A549 (cell line): ENCODE results near the gene PUM2. TPM values are rescaled to one million over a fixed set of nuclear protein-coding genes. Genes with fewer than 3 reads are reported as not detected.

Experiments
- ATAC-seq, 2 experiments: fragments of 200-7000 bp in 1 of 2; fragments of >200 bp in 1 of 2; cut with Nextera tagmentation in 1 of 2; cut with Tn5 transposase in 1 of 2; 3 replicates each; pipeline versions ENCODE4 v1.8.0 to v1.9.1; 2018 to 2020; ENCODE audit warnings: mild to moderate bottlenecking in 1 of 2, moderate library complexity in 1 of 2
- CTCF ChIA-PET: fragments of 300-600 bp; sonication (Branson Sonifier 250); formaldehyde crosslinking; extraction: SDS; loops from one replicate; lab custom pipeline; 2021; ENCODE audit warnings: antibody characterized with exemption, inconsistent platforms; lab: Yijun Ruan, JAX
- POLR2A ChIA-PET: fragments of 350-600 bp; formaldehyde crosslinking; extraction: SDS; loops from one replicate; lab custom pipeline; 2021; ENCODE audit warnings: antibody characterized with exemption, inconsistent platforms; lab: Yijun Ruan, JAX
- DNase-seq, 2 experiments: peaks; one replicate each; pipeline versions ENCODE4 v3.0.0 to v3.0.0-alpha.2; 2011 to 2016; ENCODE audit warnings: low read depth in 1 of 2, low spot score in 1 of 2
- FAIRE-seq: peaks from 2 replicates; lab custom pipeline; 2011; peaks lifted over from hg19 to GRCh38; lab: Jason Lieb, UNC
- H3K27ac ChIP-seq, 2 experiments: fragments of >200 bp; sonication (Bioruptor Twin); formaldehyde crosslinking; 3 replicates each; pipeline ENCODE4 v1.5.1; 2016 to 2017
- H3K4me1 ChIP-seq: fragments of >200 bp; sonication (Bioruptor Twin); formaldehyde crosslinking; 3 replicates; pipeline ENCODE4 v1.6.1; 2016
- H3K4me2 ChIP-seq: fragments of >200 bp; sonication (Bioruptor Twin); formaldehyde crosslinking; 3 replicates; pipeline ENCODE4 v1.6.1; 2016
- H3K4me3 ChIP-seq: fragments of >200 bp; sonication (Bioruptor Twin); formaldehyde crosslinking; 3 replicates; pipeline ENCODE4 v1.5.1; 2016
- H3K9me3 ChIP-seq: fragments of >200 bp; sonication (Bioruptor Twin); formaldehyde crosslinking; 3 replicates; pipeline ENCODE4 v1.6.1; 2016
- BHLHE40 ChIP-seq: IDR thresholded peaks from 2 replicates; pipeline ENCODE4 v1.6.1; 2012; ENCODE audit warnings: low read depth, low read length, inconsistent platforms
- E2F6 ChIP-seq: IDR thresholded peaks from 2 replicates; pipeline ENCODE4 v1.6.1; 2012; ENCODE audit warnings: low read depth, borderline replicate concordance
- EHMT2 ChIP-seq: fragments of 200-600 bp; sonication (generic); IDR thresholded peaks from 2 replicates; pipeline ENCODE4 v1.6.1; 2016; ENCODE audit warnings: antibody characterized with exemption, low read depth, mild to moderate bottlenecking, moderate library complexity
- ELK1 ChIP-seq: fragments of 150-350 bp; IDR thresholded peaks from 2 replicates; pipeline ENCODE4 v1.6.1; 2014; ENCODE audit warnings: low read depth, mild to moderate bottlenecking, low read length
- EP300 ChIP-seq, 2 experiments: fragments of >200 bp; sonication (Bioruptor Twin); formaldehyde crosslinking; IDR thresholded peaks; 2 replicates in 1 of 2; 3 replicates in 1 of 2; pipeline ENCODE4 v1.6.1; 2016 to 2017
- FOSB ChIP-seq: fragments of 250-450 bp; sonication (Bioruptor Pico); IDR thresholded peaks from 2 replicates; pipeline ENCODE4 v1.5.0; 2020; ENCODE audit warnings: mild to moderate bottlenecking, moderate library complexity
- HDAC2 ChIP-seq: fragments of 200-600 bp; sonication (generic); IDR thresholded peaks from 2 replicates; pipeline ENCODE4 v1.6.1; 2016
- HES2 ChIP-seq: fragments of >200 bp; sonication (Bioruptor Twin); formaldehyde crosslinking; IDR thresholded peaks from 2 replicates; pipeline ENCODE4 v1.6.1; 2016
- HEYL ChIP-seq: fragments of 250-450 bp; sonication (Bioruptor Pico); IDR thresholded peaks from 2 replicates; pipeline ENCODE4 v1.8.0; 2021; ENCODE audit warnings: mild to moderate bottlenecking, moderate library complexity
- HMGXB4 ChIP-seq: fragments of 250-450 bp; sonication (Bioruptor Pico); IDR thresholded peaks from 2 replicates; pipeline ENCODE4 v1.5.0; 2021; ENCODE audit warnings: mild to moderate bottlenecking, moderate library complexity, borderline replicate concordance
- JUN ChIP-seq, 2 experiments: fragments of >200 bp; sonication (Bioruptor Twin); formaldehyde crosslinking; IDR thresholded peaks; 2 replicates in 1 of 2; 3 replicates in 1 of 2; pipeline ENCODE4 v1.6.1; 2016 to 2017
- KDM1A ChIP-seq: fragments of 200-600 bp; sonication (generic); IDR thresholded peaks from 2 replicates; pipeline ENCODE4 v1.6.1; 2016; ENCODE audit warnings: low read depth, mild to moderate bottlenecking
- KDM5A ChIP-seq: fragments of 200-600 bp; sonication (generic); IDR thresholded peaks from 2 replicates; pipeline ENCODE4 v1.6.1; 2016; ENCODE audit warnings: antibody characterized with exemption, mild to moderate bottlenecking
- MAX ChIP-seq: IDR thresholded peaks from 2 replicates; pipeline ENCODE4 v1.6.1; 2012
- MAZ ChIP-seq: fragments of 150-350 bp; IDR thresholded peaks from 2 replicates; pipeline ENCODE4 v1.6.1; 2014; ENCODE audit warnings: antibody characterized with exemption, low read depth, low read length, borderline replicate concordance
- POLR2AphosphoS2 ChIP-seq: conservative IDR thresholded peaks from 2 replicates; pipeline ENCODE4 v1.6.1; 2012; ENCODE audit warnings: low read length, improper control_type of control experiment, inconsistent platforms
- RARB ChIP-seq: fragments of 250-450 bp; sonication (Bioruptor Pico); IDR thresholded peaks from 2 replicates; pipeline ENCODE4 v1.8.0; 2021; ENCODE audit warnings: mild to moderate bottlenecking, moderate library complexity
- REST ChIP-seq: fragments of 200-600 bp; sonication (generic); IDR thresholded peaks from 2 replicates; pipeline ENCODE4 v1.6.1; 2016; ENCODE audit warnings: antibody characterized with exemption, mild to moderate bottlenecking, moderate library complexity
- RFX5 ChIP-seq: fragments of 450-650 bp; IDR thresholded peaks from 2 replicates; pipeline ENCODE4 v1.7.1; 2014; ENCODE audit warnings: antibody characterized with exemption, mild to moderate bottlenecking, moderate library complexity
- SREBF2 ChIP-seq: fragments of 450-650 bp; IDR thresholded peaks from 2 replicates; pipeline ENCODE4 v1.6.1; 2014; ENCODE audit warnings: mild to moderate bottlenecking, moderate library complexity
- TP53 ChIP-seq: fragments of 250-450 bp; sonication (Bioruptor Pico); IDR thresholded peaks from 2 replicates; pipeline ENCODE4 v1.5.0; 2021; ENCODE audit warnings: mild to moderate bottlenecking, moderate library complexity
- ZC3H11A ChIP-seq: fragments of 450-650 bp; IDR thresholded peaks from 2 replicates; pipeline ENCODE4 v1.6.1; 2014; ENCODE audit warnings: antibody characterized with exemption, mild to moderate bottlenecking
- ZFP36 ChIP-seq: fragments of 450-650 bp; IDR thresholded peaks from 2 replicates; pipeline ENCODE4 v1.6.1; 2014; ENCODE audit warnings: borderline replicate concordance; ENCODE audit not compliant: partially characterized antibody
- ZSCAN20 ChIP-seq: fragments of 250-450 bp; sonication (Bioruptor Pico); IDR thresholded peaks from 2 replicates; pipeline ENCODE4 v1.8.0; 2022; ENCODE audit warnings: mild to moderate bottlenecking, moderate library complexity
- WGBS: methylation state at CpG from one replicate; pipeline ENCODE4 v1.1.6; 2017; ENCODE audit errors: missing lambda C conversion rate; 5-methylcytosine and 5-hydroxymethylcytosine counted together
- polyA plus RNA-seq, 4 experiments: library from polyadenylated mRNA; depleted of rRNA in 3 of 4; stranded (reverse); fragments of >200 nt; fragmentation: RNase III in 1 of 4; extraction: RNeasy Plus Mini Kit Qiagen cat#74134 plus additional on column Dnase treatment in 1 of 4; gene quantifications; 2 replicates in 3 of 4; 3 replicates in 1 of 4; pipeline ENCODE4 v1.2.3, GENCODE V29; 2011 to 2017

The PUM2 gene
- polyA plus RNA-seq, 2 of the 4 experiments (the other 2 are of a cell fraction) = 44.6 to 94.2 TPM

- FAIRE-seq (no peak), DNase-seq (no peak), ATAC-seq (no peak)
- 87% methylated on average over 17 of the region's 17 CpGs for WGBS
- Histone ChIP-seq H3K4me1 (peaks cover 8% of the 10 kb centered on the region), H3K9me3 (no peaks in the 10 kb centered on the region), H3K27ac (no peak overlapping the region), H3K4me2 (no peak overlapping the region), H3K4me3 (no peak overlapping the region)
- CTCF ChIA-PET = interaction anchor here (1.0 kb wide), 1 partner anchor 16 kb away, joined by 3 read pairs; no protein-coding TSS in a partner anchor
- POLR2A ChIA-PET = no interaction called here
- TF ChIP-seq MAX = no peak
- TF ChIP-seq E2F6 = no peak
- TF ChIP-seq JUN (IDR thresholded peaks at IDR 0.05) = no peak
- no peak for TF ChIP-seq ELK1
- no peak for TF ChIP-seq REST
These were observed 149.0 kb downstream of the PUM2 start for GRCh38 chr2:20201671-20202070.

- Histone ChIP-seq H3K4me3 (no peak overlapping the region), H3K27ac (no peak overlapping the region), H3K4me2 (no peak overlapping the region), H3K9me3 (no peaks in the 10 kb centered on the region), H3K4me1 (peaks cover 10% of the 10 kb centered on the region)
- DNase-seq = no peak
- CTCF ChIA-PET = interaction anchor here (1.0 to 1.3 kb wide), 3 partner anchors 16 to 100 kb away, joined by 3 read pairs; no protein-coding TSS in a partner anchor
- ATAC-seq = no peak
- FAIRE-seq = no peak
- 91% methylated on average over 26 of the region's 26 CpGs for WGBS
- TF ChIP-seq KDM5A (no peak), KDM1A (no peak), TP53 (CRISPR knock-in tag) (no peak), RFX5 (no peak), RARB (CRISPR knock-in tag) (no peak), POLR2AphosphoS2 (no peak), SREBF2 (no peak)
- POLR2A ChIA-PET = no interaction called here
These were observed 149.7 kb downstream of the PUM2 start for GRCh38 chr2:20200697-20201555.

GRCh38 chr2:20199633-20200270 lies 150.9 kb downstream of the PUM2 start:
- no peak for ATAC-seq
- CTCF ChIA-PET = interaction anchor here (1.1 to 2.0 kb wide), 3 partner anchors 10 to 99 kb away, joined by 3 to 5 read pairs (median 3); no protein-coding TSS in a partner anchor
- WGBS = 86% methylated on average over 6 of the region's 6 CpGs
- no peak overlapping the region for H3K27ac ChIP-seq
- no peaks in the 10 kb centered on the region for H3K9me3 ChIP-seq
- H3K4me1 ChIP-seq = peaks cover 15% of the 10 kb centered on the region
- FAIRE-seq = no peak
- no peak for DNase-seq
- POLR2A ChIA-PET = no interaction called here
- H3K4me2 ChIP-seq = no peak overlapping the region
- H3K4me3 ChIP-seq = no peak overlapping the region
- TF ChIP-seq ZFP36 (no peak), FOSB (no peak), HES2 (no peak), E2F6 (no peak), ZC3H11A (no peak), HEYL (CRISPR knock-in tag) (no peak), HMGXB4 (CRISPR knock-in tag) (no peak), BHLHE40 (no peak), EHMT2 (no peak), HDAC2 (no peak), EP300 (IDR thresholded peaks at IDR 0.05) (no peak), MAZ (no peak), ZSCAN20 (CRISPR knock-in tag) (no peak)
